Parathyroid adenoma (tissue), 2 donors: Measurements from ENCODE around the gene AFM.
A peak's percentile ranks its signal among the peaks of the same experiment; 100 is the strongest.

Experiments used
- H2AFZ ChIP-seq: fragments of 300-600 bp; sonication (generic); one replicate; pipeline ENCODE4 v1.7.0; 2017; ENCODE audit warnings: antibody characterized with exemption, mild to moderate bottlenecking
- H3K27ac ChIP-seq: fragments of 300-600 bp; sonication (generic); one replicate; pipeline ENCODE4 v1.7.0; 2017
- H3K27me3 ChIP-seq: fragments of 300-600 bp; sonication (generic); one replicate; pipeline ENCODE4 v1.7.0; 2017; ENCODE audit warnings: low read length; ENCODE audit not compliant: control insufficient read depth, insufficient read depth
- H3K36me3 ChIP-seq: fragments of 300-600 bp; sonication (generic); one replicate; pipeline ENCODE4 v1.7.0; 2017; ENCODE audit warnings: low read length; ENCODE audit not compliant: control insufficient read depth, insufficient read depth
- H3K4me1 ChIP-seq: fragments of 300-600 bp; sonication (generic); one replicate; pipeline ENCODE4 v1.7.0; 2017; ENCODE audit warnings: control low read depth
- H3K4me2 ChIP-seq: fragments of 300-600 bp; sonication (generic); one replicate; pipeline ENCODE4 v1.7.0; 2017; ENCODE audit warnings: low read length
- H3K4me3 ChIP-seq: fragments of 300-600 bp; sonication (generic); one replicate; pipeline ENCODE4 v1.7.0; 2017; ENCODE audit warnings: low read depth, low read length
- H3K79me2 ChIP-seq: fragments of 300-600 bp; sonication (generic); one replicate; pipeline ENCODE4 v1.7.0; 2017; ENCODE audit warnings: control low read depth
- H3K9ac ChIP-seq: fragments of 300-600 bp; sonication (generic); one replicate; pipeline ENCODE4 v1.7.0; 2017; ENCODE audit warnings: mild to moderate bottlenecking
- H3K9me3 ChIP-seq: fragments of 300-600 bp; sonication (generic); one replicate; pipeline ENCODE4 v1.7.0; 2017; ENCODE audit warnings: low read length; ENCODE audit not compliant: control insufficient read depth
- TF ChIP-seq, protein P1 (sequence below): fragments of 300-600 bp; sonication (generic); IDR thresholded peaks from one replicate; pipeline ENCODE4 v1.7.0; 2017; ENCODE audit warnings: antibody characterized with exemption, mild to moderate bottlenecking
- donor health status: primary hyperparathyroidism.

Gene AFM

DNA sequence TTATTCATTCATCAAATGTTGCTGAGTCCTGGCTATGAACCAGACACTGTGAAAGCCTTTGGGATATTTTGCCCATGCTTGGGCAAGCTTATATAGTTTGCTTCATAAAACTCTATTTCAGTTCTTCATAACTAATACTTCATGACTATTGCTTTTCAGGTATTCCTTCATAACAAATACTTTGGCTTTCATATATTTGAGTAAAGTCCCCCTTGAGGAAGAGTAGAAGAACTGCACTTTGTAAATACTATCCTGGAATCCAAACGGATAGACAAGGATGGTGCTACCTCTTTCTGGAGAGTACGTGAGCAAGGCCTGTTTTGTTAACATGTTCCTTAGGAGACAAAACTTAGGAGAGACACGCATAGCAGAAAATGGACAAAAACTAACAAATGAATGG lies 47.2 kb upstream of the AFM start:
- no peaks in the 10 kb centered on the region for H3K9me3 ChIP-seq
- TF ChIP-seq, protein P1, sequence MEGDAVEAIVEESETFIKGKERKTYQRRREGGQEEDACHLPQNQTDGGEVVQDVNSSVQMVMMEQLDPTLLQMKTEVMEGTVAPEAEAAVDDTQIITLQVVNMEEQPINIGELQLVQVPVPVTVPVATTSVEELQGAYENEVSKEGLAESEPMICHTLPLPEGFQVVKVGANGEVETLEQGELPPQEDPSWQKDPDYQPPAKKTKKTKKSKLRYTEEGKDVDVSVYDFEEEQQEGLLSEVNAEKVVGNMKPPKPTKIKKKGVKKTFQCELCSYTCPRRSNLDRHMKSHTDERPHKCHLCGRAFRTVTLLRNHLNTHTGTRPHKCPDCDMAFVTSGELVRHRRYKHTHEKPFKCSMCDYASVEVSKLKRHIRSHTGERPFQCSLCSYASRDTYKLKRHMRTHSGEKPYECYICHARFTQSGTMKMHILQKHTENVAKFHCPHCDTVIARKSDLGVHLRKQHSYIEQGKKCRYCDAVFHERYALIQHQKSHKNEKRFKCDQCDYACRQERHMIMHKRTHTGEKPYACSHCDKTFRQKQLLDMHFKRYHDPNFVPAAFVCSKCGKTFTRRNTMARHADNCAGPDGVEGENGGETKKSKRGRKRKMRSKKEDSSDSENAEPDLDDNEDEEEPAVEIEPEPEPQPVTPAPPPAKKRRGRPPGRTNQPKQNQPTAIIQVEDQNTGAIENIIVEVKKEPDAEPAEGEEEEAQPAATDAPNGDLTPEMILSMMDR = peak; percentile 28
- no peak overlapping the region for H2AFZ ChIP-seq
- H3K27me3 ChIP-seq = no peaks in the 10 kb centered on the region
- H3K4me2 ChIP-seq = no peak overlapping the region
- no peak overlapping the region for H3K27ac ChIP-seq
- H3K4me1 ChIP-seq = no peaks in the 10 kb centered on the region
- no peak overlapping the region for H3K9ac ChIP-seq
- no peaks in the 10 kb centered on the region for H3K79me2 ChIP-seq
- H3K4me3 ChIP-seq = no peak overlapping the region
- H3K36me3 ChIP-seq = no peaks in the 10 kb centered on the region

DNA sequence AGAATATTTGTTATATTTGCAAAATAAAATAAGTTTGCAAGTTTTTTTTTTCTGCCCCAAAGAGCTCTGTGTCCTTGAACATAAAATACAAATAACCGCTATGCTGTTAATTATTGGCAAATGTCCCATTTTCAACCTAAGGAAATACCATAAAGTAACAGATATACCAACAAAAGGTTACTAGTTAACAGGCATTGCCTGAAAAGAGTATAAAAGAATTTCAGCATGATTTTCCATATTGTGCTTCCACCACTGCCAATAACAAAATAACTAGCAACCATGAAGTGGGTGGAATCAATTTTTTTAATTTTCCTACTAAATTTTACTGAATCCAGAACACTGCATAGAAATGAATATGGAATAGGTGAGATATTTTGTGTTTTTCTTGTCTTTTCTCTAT lies 45.6 kb upstream of the AFM start, which contains the start of gene AFP:
Gene AFP, plus strand, starts transcription at position 238 of the 400 bp plus-strand sequence. Its CDS starts 42 bp downstream, at position 280.
- Histone ChIP-seq H2AFZ (no peak within 1 kb of the TSS), H3K36me3 (no peaks in the 10 kb centered on the region), H3K4me3 (no peak within 1 kb of the TSS)

DNA sequence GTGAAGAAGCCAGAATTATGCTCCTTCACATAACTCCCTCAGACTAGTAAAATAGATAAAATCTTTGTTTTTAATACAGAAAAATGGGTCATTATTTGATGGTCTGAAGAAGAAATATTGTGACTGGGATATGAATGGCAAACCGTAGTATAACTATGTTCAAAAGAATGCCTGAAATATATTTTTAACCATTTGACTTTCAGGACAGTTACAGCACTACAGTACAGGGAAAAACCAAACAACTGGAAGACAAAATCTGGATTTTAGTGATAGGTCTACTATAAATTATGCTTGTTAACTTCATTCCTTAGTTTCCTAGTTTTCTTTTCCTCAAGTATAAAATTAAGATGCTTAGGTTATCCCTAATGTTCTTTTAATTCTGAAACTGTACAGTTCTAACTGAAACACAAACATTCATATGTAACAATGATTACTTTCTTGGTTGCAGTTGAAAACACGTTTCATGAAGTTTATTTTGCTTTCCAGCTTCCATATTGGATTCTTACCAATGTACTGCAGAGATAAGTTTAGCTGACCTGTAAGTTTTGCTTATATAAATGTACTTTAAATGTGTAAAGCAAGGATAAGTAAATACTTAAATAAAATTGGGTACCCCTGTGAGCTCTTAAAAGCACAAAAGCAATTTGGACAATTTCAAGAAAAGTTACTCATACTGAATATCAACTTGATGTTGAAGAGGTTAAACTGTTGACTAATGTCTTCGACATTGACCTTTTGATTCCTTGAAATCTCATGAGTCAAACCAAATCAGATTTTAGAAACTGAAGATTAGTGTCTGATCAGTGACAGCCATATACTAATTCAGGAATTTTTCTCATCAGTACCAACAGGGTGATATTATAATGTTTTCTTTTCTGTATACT lies 44.6 kb upstream of the AFM start:
- TF ChIP-seq, protein P1 = no peak
- Histone ChIP-seq H3K9me3 (no peaks in the 10 kb centered on the region), H3K36me3 (no peaks in the 10 kb centered on the region), H3K27ac (no peak overlapping the region), H3K27me3 (no peaks in the 10 kb centered on the region), H3K9ac (no peak overlapping the region), H2AFZ (no peak overlapping the region), H3K4me1 (no peaks in the 10 kb centered on the region), H3K4me2 (no peak overlapping the region), H3K79me2 (no peaks in the 10 kb centered on the region), H3K4me3 (no peak overlapping the region)

More for the DNA sequence above, 45.6 kb upstream of the AFM start, which contains the start of gene AFP:
- no peaks in the 10 kb centered on the region for H3K4me1 ChIP-seq
- H3K79me2 ChIP-seq = no peaks in the 10 kb centered on the region
- no peak within 1 kb of the TSS for H3K9ac ChIP-seq
- H3K9me3 ChIP-seq = no peaks in the 10 kb centered on the region
- H3K4me2 ChIP-seq = no peak within 1 kb of the TSS
- no peak within 1 kb of the TSS for H3K27ac ChIP-seq
- H3K27me3 ChIP-seq = no peaks in the 10 kb centered on the region
- TF ChIP-seq, protein P1 = no peak

DNA sequence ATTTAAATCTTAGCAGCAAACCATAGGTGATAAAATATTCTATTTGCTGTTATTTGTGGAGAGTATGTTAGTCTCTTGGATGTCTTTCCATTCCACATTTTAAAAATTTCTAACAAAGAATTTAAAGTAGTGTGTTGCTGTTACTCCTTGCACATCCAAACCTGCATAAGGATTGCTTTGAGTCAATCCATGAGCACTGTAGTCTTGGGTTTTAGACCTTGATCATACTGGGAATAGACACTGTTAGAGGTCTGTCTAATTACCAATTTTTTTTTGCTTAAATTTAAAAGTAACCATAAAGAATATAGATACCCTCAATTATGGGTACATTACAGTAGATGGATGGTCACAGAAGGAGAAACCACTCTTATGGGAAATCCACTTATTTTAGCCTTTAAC lies 44.0 kb upstream of the AFM start:
- Histone ChIP-seq H3K36me3 (no peaks in the 10 kb centered on the region), H3K4me1 (no peaks in the 10 kb centered on the region), H3K9me3 (no peaks in the 10 kb centered on the region), H2AFZ (no peak overlapping the region), H3K4me2 (no peak overlapping the region), H3K27me3 (no peaks in the 10 kb centered on the region), H3K79me2 (no peaks in the 10 kb centered on the region), H3K9ac (no peak overlapping the region), H3K27ac (no peak overlapping the region), H3K4me3 (no peak overlapping the region)
- TF ChIP-seq, protein P1 = no peak

DNA sequence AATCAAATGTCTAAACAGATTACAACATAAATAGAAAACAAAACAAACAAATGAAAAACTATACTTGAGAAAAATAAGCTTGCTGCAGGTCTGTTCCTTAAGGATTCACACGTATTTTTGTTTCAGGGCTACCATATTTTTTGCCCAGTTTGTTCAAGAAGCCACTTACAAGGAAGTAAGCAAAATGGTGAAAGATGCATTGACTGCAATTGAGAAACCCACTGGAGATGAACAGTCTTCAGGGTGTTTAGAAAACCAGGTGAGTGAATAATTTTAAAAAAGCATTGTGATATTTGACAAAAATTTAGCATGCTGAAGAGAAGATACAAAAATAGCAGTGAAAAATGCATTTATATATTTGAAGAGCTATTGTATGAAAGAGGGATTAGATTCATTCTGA lies 43.5 kb upstream of the AFM start:
- Histone ChIP-seq H3K79me2 (no peaks in the 10 kb centered on the region), H3K9ac (no peak overlapping the region), H3K4me2 (no peak overlapping the region), H3K36me3 (no peaks in the 10 kb centered on the region), H3K4me1 (no peaks in the 10 kb centered on the region), H3K27ac (no peak overlapping the region), H3K4me3 (no peak overlapping the region), H3K9me3 (no peaks in the 10 kb centered on the region), H3K27me3 (no peaks in the 10 kb centered on the region), H2AFZ (no peak overlapping the region)
- TF ChIP-seq, protein P1 = no peak
